ENCODE results near the gene ESPNL. TPM values are rescaled to one million over a fixed set of nuclear protein-coding genes. Genes with fewer than 3 reads are reported as not detected.

The ESPNL gene
- total RNA-seq, 1 experiment from 2014 or later, result not detected

DNA sequence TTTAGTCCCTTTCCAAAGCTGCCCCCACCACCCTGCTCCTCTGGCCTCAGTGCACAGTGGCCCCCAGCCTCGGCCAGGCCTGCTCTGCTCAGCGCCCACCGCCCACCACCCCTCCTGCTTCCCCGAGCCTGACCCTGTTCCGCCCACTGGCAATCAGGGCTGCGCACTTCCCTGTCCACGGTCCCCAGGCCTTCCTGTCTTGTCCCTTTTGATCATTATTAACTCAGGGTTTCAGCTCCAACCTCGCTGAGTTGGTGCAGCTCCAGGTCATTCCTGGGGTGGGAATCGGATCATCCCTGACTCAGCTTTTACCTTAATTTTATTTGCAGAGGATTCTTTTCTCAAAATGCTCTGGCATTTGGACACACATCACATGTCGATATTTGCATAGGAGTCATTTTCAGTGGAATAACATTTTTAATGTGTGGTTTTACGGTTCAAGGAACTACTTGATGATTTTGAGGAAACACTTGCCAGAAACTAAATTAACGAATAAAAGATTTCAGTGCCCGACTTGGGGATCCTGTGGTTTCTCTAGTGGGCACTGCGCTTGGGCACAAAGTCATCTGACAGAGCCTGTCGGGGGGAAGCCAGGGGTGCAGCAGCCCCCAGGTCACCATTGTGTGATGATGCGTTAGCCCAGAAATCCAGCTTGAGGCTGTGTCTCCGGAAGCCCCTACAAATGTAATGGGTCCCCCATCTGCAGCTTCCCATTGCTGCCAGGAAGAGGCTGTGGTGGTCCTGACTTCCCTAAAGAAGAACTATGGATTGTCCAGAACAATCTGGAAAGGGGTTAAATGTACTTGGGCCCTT, 1.0 kb upstream of the ESPNL start:
- DNase-seq (ENCODE audit: low spot score), result no peak

DNA sequence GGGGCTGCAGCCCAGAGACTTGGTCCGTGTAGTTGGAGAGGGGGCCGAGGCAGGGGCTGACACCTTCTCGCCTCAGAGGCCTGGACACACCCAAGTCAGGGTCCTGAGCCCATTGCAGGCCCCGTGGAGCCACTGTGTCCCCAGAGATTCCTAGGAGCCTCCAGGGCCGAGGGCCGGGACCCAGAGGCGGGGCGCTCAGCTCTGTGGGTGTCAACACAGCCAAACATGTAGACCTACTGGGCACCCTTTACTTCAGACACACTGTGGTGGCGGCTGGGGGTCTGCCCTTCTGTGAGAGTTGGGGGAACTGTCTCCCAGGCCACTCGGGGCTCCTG, 459 bp upstream of the ESPNL start:
- no peak for DNase-seq (ENCODE audit: low spot score)

- DNase-seq (ENCODE audit: low spot score), result no peak
Measured at GRCh38 chr2:238100821-238101771, 956 bp downstream of the ESPNL start.

GRCh38 chr2:238101891-238102841, 2.0 kb downstream of the ESPNL start:
- DNase-seq (ENCODE audit: low spot score), result no peak

DNA sequence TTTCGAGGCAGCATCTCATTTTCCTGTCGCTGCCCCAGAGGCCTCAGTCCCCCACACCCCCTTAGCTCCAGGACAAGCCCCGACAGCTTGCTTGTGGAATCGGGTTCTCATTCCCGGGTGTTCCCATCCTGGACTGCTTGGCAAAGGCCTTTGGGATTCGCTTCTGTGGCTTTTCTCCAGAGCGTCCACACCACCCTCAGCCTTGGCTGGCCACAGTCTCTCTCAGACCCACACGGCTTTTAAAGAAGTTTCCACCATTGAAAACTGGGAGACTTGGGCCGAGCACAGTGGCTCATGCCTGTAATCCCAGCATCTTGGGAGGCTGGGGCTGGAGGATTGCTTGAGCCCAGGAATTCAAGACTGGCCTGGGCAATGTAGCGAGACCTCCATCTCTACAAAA, 2.7 kb downstream of the ESPNL start:
- DNase-seq (ENCODE audit: low spot score), result no peak

- DNase-seq (ENCODE audit: low spot score), result no peak
Measured at GRCh38 chr2:238103465-238104225, 3.5 kb downstream of the ESPNL start.

DNA sequence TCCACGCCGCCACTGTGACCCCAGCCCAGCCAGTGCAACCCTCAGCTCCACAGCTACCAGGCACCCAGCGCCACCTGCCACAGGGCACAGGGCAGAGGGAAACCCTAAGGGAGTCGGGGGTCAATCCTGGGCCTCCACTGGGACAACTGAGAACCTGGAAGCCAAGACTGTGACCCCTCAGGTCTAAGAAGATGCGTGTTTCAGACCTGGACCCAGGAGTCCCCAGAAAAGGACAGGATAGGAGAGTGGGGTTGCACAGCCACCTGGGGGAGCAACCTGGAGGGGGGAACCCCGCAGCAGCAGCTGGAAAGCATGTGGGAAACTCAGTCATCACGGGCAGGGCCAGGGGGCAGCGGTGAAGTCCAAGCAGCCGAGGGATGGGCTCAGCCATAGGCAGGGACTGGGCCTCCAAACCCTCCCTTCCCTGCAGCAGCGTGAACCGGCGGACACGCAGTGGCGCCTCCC, 4.1 kb downstream of the ESPNL start:
- DNase-seq (ENCODE audit: low spot score), result no peak

DNA sequence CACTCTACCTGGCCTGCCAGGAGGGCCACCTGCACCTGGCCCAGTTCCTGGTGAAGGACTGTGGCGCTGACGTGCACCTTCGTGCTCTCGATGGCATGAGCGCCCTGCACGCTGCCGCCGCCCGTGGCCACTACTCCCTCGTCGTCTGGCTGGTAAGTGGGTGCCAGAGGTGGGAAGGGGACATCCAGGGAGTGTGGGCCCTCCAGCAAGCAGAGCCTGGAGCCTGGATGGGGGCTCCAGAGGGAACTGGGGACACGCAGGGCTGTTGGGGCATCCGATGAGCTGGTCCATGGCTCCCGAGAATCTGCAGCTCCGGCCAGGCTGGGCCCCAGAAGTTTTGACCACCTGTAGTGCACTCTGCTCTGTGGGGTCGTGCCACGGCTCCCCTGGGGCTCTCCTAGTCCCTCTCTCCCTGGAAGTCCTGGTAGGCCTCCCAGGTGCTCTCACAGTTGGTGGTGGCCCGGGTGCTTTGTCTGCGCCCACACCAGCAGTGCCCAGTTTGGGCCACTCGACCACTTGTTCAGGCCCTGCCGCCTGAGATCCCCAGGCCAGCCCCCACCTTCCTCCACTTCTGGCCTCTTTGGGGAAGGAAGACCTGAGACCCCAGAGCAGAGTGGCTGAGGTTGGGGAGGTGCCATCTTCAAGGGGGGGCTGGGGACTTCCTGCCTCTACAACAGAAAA, 4.7 kb downstream of the ESPNL start:
- no peak for DNase-seq (ENCODE audit: low spot score)

GRCh38 chr2:238105506-238106338, 5.6 kb downstream of the ESPNL start:
- DNase-seq (ENCODE audit: low spot score), result no peak

DNA sequence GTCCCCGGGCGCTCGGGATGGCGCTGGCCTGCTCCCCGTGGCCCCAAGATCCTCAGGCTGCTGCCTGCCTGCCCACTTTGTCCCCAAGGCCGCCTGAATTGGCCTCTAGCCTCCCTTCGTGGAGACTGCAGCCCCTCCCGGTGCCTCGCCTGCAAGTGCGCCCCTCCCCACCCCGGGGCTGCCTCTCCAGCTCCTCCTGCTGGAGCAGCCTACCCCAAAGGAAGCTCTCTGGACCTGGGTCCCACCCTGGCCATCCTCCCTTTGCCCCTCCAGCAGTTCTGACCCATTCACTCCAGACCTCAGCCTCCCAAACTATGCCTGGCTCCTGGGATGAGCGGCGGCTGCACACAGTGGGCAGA, 6.2 kb downstream of the ESPNL start:
- no peak for DNase-seq (ENCODE audit: low spot score)

- no peak for DNase-seq (ENCODE audit: low spot score)
Measured at GRCh38 chr2:238106698-238107524, 6.8 kb downstream of the ESPNL start.

DNA sequence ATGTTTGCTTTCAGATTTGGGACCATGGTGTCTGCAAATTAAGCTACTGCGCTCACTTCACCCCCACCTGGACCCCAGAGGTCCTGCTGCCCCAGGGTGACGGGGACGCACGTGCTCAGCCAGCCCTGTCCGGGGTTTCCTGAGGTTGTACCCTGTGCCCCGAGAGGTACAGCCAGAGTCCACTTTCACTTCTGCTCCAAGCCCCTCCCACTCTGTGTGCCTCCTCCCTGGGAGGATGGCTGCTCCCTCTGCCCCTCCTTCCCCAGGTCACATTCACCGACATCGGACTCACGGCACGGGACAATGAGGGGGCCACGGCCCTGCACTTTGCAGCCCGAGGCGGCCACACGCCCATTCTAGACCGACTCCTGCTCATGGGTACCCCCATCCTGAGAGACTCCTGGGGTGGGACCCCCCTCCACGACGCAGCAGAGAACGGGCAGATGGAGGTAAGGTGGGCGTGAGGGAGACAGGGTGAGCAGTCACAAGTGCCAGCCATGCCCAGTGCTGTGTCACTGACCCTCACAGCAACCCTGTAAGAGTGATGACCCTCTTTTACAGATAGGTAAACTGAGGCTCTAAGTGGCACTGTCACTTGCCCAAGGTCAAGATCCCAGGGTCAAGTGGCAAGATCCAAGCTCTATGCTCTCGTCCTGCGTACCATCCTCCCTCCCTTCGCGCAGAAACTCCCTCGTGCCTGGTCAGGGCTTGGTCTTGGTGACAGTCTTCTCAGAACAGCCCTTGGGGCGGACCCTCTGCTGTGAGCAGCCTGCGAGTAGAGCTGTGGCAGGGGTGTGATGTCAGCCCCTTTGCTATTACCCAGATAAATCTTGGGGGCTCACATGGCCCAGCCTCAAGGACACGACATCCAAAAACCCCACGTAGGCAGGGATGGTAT, 7.6 kb downstream of the ESPNL start:
- no peak for DNase-seq (ENCODE audit: low spot score)

GRCh38 chr2:238108423-238109183, 8.5 kb downstream of the ESPNL start:
- no peak for DNase-seq (ENCODE audit: low spot score)

DNA sequence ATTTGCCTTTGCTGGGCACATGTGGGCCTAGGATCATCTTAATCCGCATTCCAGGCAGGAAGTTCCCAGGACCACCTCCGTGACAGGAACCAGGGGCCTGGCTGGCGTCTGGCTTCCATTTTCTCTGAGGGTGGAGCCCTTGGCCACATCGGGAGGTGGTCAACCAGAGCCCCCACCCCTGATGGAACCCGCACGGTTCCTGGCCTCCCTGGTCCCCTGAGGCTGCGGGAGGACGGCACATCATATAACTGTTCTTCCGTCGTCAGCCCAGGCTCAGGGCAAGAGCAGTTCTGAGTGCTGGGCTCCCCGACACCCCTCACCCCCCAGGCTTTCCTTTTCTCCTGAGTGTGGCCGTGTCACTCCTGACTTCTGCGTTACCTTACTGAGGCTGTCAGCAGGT, 13.5 kb downstream of the ESPNL start:
- DNase-seq (ENCODE audit: low spot score), result no peak

GRCh38 chr2:238114331-238114841, 14.2 kb downstream of the ESPNL start:
- DNase-seq (ENCODE audit: low spot score), result no peak

DNA sequence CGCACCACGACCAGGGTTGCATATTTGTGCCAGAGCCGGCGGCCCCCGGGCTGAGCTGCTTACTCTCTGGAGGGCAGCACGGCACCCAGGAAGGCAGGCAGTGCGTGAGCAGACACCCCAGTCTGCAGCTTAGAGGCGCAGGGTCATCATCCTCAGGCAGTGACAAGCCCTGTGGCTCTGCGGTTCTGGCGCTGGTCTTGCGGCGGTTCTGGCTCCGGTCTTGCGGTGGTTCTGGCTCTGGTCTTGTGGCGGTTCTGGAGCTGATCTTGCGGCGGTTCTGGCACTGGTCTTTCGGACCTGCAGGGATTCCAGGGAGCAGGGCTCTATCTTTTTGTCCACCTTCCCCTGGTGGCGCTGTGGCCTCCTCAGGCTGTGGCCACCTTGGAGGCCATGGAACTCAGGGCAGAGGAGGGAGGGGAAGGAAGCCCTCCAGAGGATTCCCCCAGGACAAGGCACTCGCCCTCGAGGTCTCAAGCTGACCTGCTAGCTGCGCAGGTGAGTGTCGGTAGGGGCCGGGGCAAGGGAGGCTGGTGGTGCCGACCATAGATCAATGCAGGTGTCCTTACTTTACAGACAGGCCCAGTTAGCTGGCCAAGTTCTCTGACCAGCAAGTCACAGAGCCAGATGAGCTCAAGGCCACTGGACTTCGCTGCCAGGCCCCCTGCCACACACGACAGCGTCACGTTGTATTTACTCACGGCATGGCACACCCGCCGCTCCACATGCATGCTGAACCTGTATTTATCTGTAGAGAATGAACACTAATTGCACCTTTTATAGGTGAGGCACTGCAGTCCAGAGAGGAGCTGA, 14.9 kb downstream of the ESPNL start:
- no peak for DNase-seq (ENCODE audit: low spot score)
